ENCODE results near the gene CSNK1E. TPM values are rescaled to one million over a fixed set of nuclear protein-coding genes. Genes with fewer than 3 reads are reported as not detected.

Gene CSNK1E
- polyA plus RNA-seq, 1 donor (not counting 4 experiments of a cell fraction or from before 2014, with no cell fraction given), result 168 TPM

GRCh38 chr22:38271101-38271500, 46.1 kb downstream of the CSNK1E start:
- Histone ChIP-seq H3K9me3 (ENCODE audit: control insufficient read depth, low read depth, low read length) (no peaks in the 10 kb centered on the region), H3K9me1 (ENCODE audit: control insufficient read depth, extremely low read depth, insufficient read depth, low read length) (peaks cover 6% of the 10 kb centered on the region), H3K27me3 (ENCODE audit: control insufficient read depth, extremely low read depth, insufficient read depth, low read length) (no peaks in the 10 kb centered on the region), H3K4me2 (ENCODE audit: control insufficient read depth, extremely low read depth, insufficient read depth, low read depth, low read length) (peak overlapping the region; percentile 91), H2AFZ (ENCODE audit: control insufficient read depth, low read length) (no peak overlapping the region), H3K36me3 (ENCODE audit: control insufficient read depth in 2 of 2, extremely low read depth in 1 of 2, insufficient read depth in 2 of 2, low read length in 2 of 2) (peaks cover 10% of the 10 kb centered on the region in 2 experiments), H3K79me2 (ENCODE audit: control insufficient read depth, insufficient read depth, low read length) (peaks cover 63% of the 10 kb centered on the region), H3K9ac (ENCODE audit: control insufficient read depth, extremely low read depth, insufficient read depth, low read length) (no peak overlapping the region), H3K27ac (ENCODE audit: control insufficient read depth, insufficient read depth, low read length) (no peak overlapping the region), H3K4me3 (ENCODE audit: control insufficient read depth in 2 of 3, extremely low read depth in 1 of 3, insufficient read depth in 2 of 3, low read depth in 1 of 3, low read length in 3 of 3) (peak overlapping the region in 1 of 3 experiments; percentile 98), H3K4me1 (ENCODE audit: control insufficient read depth, extremely low read depth, insufficient read depth, low read length) (peaks cover 22% of the 10 kb centered on the region), H4K20me1 (ENCODE audit: control insufficient read depth, extremely low read depth, insufficient read depth, low read length) (peaks cover 25% of the 10 kb centered on the region)
- DNase-seq (ENCODE audit: low read depth, low spot score), result no peak
- TF ChIP-seq EZH2 (IDR thresholded peaks at IDR 0.05; ENCODE audit: low read length), result no peak
- TF ChIP-seq CTCF (optimal IDR thresholded peaks at IDR 0.05 in 1 of 3, IDR thresholded peaks at IDR 0.05 in 1 of 3, conservative IDR thresholded peaks at IDR 0.05 in 1 of 3; ENCODE audit: extremely low read depth in 1 of 3, insufficient read depth in 2 of 3, low read length in 3 of 3), result no peak
- no peak for FAIRE-seq
- dilution Hi-C loops (cut with MboI; ENCODE audit: extremely low pct_ligation_motif_present, low sequenced_read_pairs), result no loop called here

- dilution Hi-C loops (cut with MboI; ENCODE audit: extremely low pct_ligation_motif_present, low sequenced_read_pairs), result no loop called here
- H3K36me3 ChIP-seq (ENCODE audit: control insufficient read depth in 2 of 2, extremely low read depth in 1 of 2, insufficient read depth in 2 of 2, low read length in 2 of 2), result peaks cover 12 to 14% of the 10 kb centered on the region in 2 experiments
- H3K9me3 ChIP-seq (ENCODE audit: control insufficient read depth, low read depth, low read length), result no peaks in the 10 kb centered on the region
- TF ChIP-seq EZH2 (IDR thresholded peaks at IDR 0.05; ENCODE audit: low read length), result no peak
- TF ChIP-seq CTCF (optimal IDR thresholded peaks at IDR 0.05 in 1 of 3, IDR thresholded peaks at IDR 0.05 in 1 of 3, conservative IDR thresholded peaks at IDR 0.05 in 1 of 3; ENCODE audit: extremely low read depth in 1 of 3, insufficient read depth in 2 of 3, low read length in 3 of 3), result no peak
- H3K79me2 ChIP-seq (ENCODE audit: control insufficient read depth, insufficient read depth, low read length), result peaks cover 71% of the 10 kb centered on the region
- no peak overlapping the region for H3K9ac ChIP-seq (ENCODE audit: control insufficient read depth, extremely low read depth, insufficient read depth, low read length)
- no peak for DNase-seq (ENCODE audit: low read depth, low spot score)
- H3K27ac ChIP-seq (ENCODE audit: control insufficient read depth, insufficient read depth, low read length), result no peak overlapping the region
- H4K20me1 ChIP-seq (ENCODE audit: control insufficient read depth, extremely low read depth, insufficient read depth, low read length), result peaks cover 26% of the 10 kb centered on the region
- no peak for FAIRE-seq
- H3K27me3 ChIP-seq (ENCODE audit: control insufficient read depth, extremely low read depth, insufficient read depth, low read length), result no peaks in the 10 kb centered on the region
- H3K4me2 ChIP-seq (ENCODE audit: control insufficient read depth, extremely low read depth, insufficient read depth, low read depth, low read length), result no peak overlapping the region
- peaks cover 16% of the 10 kb centered on the region for H3K4me1 ChIP-seq (ENCODE audit: control insufficient read depth, extremely low read depth, insufficient read depth, low read length)
- H3K4me3 ChIP-seq (ENCODE audit: control insufficient read depth in 2 of 3, extremely low read depth in 1 of 3, insufficient read depth in 2 of 3, low read depth in 1 of 3, low read length in 3 of 3), result no peak overlapping the region
- no peak overlapping the region for H2AFZ ChIP-seq (ENCODE audit: control insufficient read depth, low read length)
- peaks cover 6% of the 10 kb centered on the region for H3K9me1 ChIP-seq (ENCODE audit: control insufficient read depth, extremely low read depth, insufficient read depth, low read length)
Observed at GRCh38 chr22:38270091-38270992, 46.9 kb downstream of the CSNK1E start.
